ENCODE measurements around the gene TCF4.

The TCF4 gene

DNA sequence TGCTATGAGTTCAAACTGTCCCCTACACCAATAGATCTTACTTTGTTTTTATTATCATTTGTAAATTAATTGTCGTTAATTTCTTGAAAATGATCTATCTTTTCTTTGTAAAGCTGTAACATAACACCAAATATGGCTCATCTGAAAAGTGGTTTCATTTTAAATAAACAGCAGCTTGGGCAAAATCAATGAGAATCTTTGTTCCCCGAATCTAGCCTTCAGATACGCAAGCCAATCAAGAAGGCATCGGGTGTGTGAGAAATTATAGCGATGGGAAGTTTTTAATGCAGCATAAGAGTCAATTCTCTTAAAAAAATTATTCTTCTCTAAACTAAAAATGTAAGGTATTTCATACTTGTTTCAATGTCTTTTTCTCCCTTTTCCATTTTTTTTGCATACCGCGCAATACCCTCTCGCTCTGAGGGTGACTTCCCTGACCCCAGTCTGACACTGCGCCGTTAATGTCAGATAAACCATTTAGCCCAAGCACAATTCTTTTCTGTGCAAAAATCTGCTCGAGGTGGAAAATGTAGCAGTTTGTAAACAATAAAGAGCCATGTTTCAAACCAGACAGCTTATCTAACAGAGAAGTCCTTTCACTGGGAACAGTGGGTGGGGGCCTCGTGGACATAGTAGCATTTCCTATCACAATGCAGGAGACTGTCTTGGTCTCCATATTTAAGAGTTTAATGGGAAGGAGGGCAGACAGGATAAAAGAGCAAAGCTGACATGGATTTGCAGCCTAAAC lies 129.4 kb downstream of the TCF4 start:
- no peak for DNase-seq (ENCODE audit: low read depth, low spot score)
- H3K4me3 ChIP-seq (ENCODE audit: low read length): no peak overlapping the region

- no peak overlapping the region for H3K4me3 ChIP-seq (ENCODE audit: low read length)
- no peak for DNase-seq (ENCODE audit: low read depth, low spot score)
Measured at GRCh38 chr18:55457028-55457427, 131.0 kb downstream of the TCF4 start.

DNA sequence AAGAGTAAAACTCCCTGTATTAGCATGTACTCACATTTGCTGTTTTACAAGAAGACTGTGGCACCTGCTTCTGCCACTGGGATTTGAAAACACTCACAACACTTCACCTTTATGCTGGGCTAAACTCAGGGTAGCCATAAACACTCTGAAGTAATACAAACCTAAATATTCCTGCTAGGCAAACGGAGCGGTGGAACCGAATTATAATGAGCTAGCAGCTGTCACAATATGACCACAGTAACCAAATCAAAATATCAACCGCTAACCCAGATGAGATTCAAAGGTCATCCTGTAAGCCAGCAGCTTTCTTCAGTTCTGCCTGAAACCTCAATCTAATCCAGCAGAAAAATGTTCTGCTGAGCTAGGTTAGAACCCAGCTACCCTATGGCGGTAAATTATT lies 132.1 kb downstream of the TCF4 start:
- H3K4me3 ChIP-seq (ENCODE audit: low read length): no peak overlapping the region
- DNase-seq (ENCODE audit: low read depth, low spot score): no peak

- H3K4me3 ChIP-seq (ENCODE audit: low read length): no peak overlapping the region
- DNase-seq (ENCODE audit: low read depth, low spot score): no peak
Measured at GRCh38 chr18:55453186-55453585, 134.8 kb downstream of the TCF4 start.

DNA sequence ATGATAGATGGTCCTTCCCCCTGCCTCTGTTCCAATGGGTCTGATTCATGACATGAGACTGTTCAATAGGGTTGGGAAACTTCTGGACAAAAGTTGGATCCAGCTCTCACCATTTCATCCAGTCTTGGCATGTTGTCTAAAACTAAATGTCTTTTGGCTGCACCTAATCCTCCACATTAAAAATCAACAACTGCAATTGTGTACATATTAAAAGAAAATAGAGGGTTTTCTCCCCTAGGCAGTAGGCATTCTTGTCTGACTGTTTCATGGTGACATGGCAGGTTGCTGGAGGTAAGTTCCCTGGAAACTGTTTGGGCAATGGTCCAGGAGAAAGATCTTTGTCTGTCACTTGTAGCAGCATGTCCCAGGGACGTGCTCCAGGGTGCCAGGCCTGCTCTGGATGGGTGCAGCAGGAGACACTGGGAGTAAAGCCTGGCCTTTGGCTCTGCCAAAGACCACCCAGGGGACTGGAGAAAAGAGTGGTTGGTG lies 135.8 kb downstream of the TCF4 start:
- H3K4me3 ChIP-seq (ENCODE audit: low read length): no peak overlapping the region
- no peak for DNase-seq (ENCODE audit: low read depth, low spot score)

DNA sequence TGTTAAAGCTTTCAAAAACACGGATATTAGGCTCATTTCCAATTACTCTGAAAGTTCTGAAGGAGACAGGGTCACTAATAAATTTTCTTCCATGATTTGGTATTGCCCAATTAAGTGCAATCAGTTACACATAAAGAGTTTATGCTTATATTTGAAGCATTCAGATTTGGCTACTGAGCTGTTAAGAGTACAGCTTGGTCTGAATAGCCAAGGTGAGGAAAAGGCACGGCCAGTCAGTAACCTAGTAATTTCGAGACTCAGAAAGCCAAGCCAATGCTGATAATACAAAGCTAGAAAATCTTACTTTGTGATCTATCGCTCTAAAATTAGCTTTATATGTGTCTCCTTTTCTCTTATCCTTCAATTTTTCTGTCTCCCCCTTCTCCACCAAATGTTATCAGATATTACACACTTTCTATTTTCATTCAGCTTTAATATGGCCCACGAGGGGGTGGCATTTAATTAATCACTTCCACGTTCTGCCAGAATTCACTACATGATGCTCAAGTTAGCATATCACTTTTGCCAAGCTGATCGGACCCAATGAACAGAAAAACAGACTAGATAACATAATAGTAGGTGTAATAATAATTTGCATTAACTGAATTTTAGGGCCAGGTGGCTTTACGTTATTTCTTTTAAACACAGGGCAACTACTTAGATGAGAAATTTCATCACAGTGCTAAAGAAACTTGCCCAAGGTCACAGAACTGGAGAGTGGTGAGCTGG lies 138.4 kb downstream of the TCF4 start:
- no peak for DNase-seq (ENCODE audit: low read depth, low spot score)
- H3K4me3 ChIP-seq (ENCODE audit: low read length): no peak overlapping the region

DNA sequence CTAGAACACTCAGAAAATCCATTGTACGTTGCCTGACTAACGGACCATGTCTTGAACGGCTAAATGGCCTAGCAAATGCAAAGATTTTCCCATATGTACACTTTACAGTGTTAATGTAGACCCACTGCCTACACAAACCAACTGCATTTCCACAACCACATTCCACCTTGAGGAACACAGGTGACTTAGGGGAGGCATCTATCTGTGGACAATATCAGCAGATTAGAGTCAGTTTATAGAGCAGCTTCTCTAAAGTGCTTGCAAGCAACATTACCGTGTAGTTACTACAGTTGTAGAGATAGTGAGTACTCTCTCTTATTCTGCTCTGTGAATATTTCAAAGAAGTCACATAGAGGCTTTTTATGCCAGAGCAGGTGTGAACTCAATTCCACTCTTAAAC lies 139.6 kb downstream of the TCF4 start:
- DNase-seq (ENCODE audit: low read depth, low spot score): no peak
- H3K4me3 ChIP-seq (ENCODE audit: low read length): no peak overlapping the region

- DNase-seq (ENCODE audit: low read depth, low spot score): no peak
- no peak overlapping the region for H3K4me3 ChIP-seq (ENCODE audit: low read length)
Measured at GRCh38 chr18:55447672-55448018, 140.3 kb downstream of the TCF4 start.

GRCh38 chr18:55446996-55447671 lies 140.9 kb downstream of the TCF4 start:
- DNase-seq (ENCODE audit: low read depth, low spot score): no peak
- no peak overlapping the region for H3K4me3 ChIP-seq (ENCODE audit: low read length)

- DNase-seq (ENCODE audit: low read depth, low spot score): no peak
- no peak overlapping the region for H3K4me3 ChIP-seq (ENCODE audit: low read length)
Measured at GRCh38 chr18:55444536-55444935, 143.5 kb downstream of the TCF4 start.

DNA sequence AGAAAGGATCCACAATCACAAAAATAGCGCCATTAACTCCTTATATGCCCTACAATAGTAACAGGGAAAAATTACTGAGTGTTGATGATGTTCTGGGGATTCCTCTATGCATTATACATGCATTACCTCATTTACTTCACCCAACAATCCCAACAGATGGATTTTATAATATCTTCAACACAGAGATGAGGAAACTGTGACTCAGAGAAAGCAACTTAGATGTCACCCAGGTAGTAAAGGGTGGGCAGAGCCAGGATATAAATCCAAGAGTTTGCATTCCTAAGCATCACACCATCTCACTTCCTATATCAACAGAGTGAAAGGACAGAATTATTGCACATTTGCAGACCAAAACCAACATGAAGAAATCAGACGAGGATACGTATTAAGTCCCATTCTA lies 144.2 kb downstream of the TCF4 start:
- no peak for DNase-seq (ENCODE audit: low read depth, low spot score)
- no peak overlapping the region for H3K4me3 ChIP-seq (ENCODE audit: low read length)

DNA sequence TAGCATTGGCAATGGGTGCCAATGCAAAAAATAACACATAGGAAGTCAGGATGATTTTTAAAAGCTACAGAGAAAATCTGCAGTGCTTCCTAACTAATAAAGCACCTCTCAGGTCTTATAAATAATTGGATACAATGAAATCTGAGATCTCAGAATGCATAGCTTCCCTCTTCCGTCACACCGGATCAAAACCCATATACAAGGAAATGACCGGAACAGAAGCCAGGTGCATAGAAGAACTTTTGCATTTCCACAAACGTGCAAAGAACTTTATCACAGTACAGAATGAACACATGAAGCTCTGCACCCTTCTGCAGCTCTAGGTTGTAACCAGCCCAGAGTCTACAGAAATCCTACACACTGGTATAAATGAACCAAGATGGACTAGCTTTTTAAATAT lies 145.4 kb downstream of the TCF4 start:
- H3K4me3 ChIP-seq (ENCODE audit: low read length): no peak overlapping the region
- no peak for DNase-seq (ENCODE audit: low read depth, low spot score)

DNA sequence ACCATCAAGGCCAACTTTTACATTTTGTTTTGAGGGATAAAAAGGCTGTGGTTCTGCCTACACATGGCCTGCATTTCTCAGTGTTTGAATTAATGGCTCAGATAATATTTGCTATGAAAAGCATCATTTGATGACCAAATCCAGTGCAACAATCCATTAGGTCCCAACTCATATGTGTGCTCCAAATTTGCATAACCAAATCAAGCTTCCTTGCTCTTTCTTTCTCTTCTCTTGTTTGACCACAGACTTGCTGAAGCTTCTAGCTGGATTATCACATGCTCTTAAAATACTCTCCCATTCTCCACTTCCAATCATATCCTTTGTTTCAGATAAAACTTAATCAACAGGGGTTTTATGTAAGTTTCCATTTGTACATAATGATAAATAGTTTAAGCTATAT lies 147.0 kb downstream of the TCF4 start:
- no peak overlapping the region for H3K4me3 ChIP-seq (ENCODE audit: low read length)
- DNase-seq (ENCODE audit: low read depth, low spot score): no peak

DNA sequence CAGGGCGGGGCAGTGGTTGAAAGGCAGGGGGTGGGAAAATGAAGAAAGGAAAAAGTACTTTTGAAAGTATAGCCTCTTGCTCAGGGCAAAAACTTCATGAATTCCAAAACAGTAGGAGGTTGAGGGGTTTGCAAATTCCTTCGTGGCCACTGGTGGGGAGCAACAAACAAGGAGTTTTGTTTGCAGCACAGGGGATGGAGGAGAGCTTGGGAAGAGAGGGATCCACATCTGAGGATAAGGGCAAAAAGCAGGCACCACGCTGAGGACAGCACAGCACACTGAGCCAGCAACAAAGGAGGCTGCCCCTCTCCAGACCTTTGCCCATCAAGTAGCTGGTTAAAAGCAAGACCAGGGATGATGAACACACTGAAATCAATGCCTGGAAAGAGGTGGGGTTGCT lies 148.9 kb downstream of the TCF4 start:
- H3K4me3 ChIP-seq (ENCODE audit: low read length): no peak overlapping the region
- no peak for DNase-seq (ENCODE audit: low read depth, low spot score)

GRCh38 chr18:55435592-55435991 lies 152.4 kb downstream of the TCF4 start:
- no peak overlapping the region for H3K4me3 ChIP-seq (ENCODE audit: low read length)
- DNase-seq (ENCODE audit: low read depth, low spot score): no peak

GRCh38 chr18:55433648-55434047 lies 154.3 kb downstream of the TCF4 start:
- DNase-seq (ENCODE audit: low read depth, low spot score): no peak

GRCh38 chr18:55433140-55433539 lies 154.9 kb downstream of the TCF4 start:
- no peak overlapping the region for H3K4me3 ChIP-seq (ENCODE audit: low read length)
- DNase-seq (ENCODE audit: low read depth, low spot score): no peak

More at GRCh38 chr18:55433648-55434047, 154.3 kb downstream of the TCF4 start:
- no peak overlapping the region for H3K4me3 ChIP-seq (ENCODE audit: low read length)

GRCh38 chr18:55432307-55433040 lies 155.5 kb downstream of the TCF4 start:
- no peak overlapping the region for H3K4me3 ChIP-seq (ENCODE audit: low read length)
- no peak for DNase-seq (ENCODE audit: low read depth, low spot score)

DNA sequence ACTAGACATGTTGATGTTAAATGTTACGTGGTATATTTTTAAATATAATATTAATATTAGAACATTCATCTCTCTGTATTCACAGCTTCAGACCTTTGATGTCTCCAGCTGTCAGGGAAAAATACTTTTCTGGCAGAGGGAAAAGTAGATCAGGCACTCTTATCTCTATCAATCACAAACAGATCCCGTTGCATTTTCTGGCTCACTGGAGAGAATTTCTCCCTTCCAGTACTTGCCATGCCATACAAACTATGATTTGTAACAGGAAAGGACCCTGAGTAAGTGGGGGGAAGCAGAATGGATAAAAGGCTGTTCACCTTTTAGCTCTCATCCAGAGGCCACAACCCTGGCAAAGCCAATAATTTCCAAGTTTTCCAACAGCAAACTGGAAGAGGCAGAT lies 158.0 kb downstream of the TCF4 start:
- DNase-seq (ENCODE audit: low read depth, low spot score): no peak
- no peak overlapping the region for H3K4me3 ChIP-seq (ENCODE audit: low read length)

DNA sequence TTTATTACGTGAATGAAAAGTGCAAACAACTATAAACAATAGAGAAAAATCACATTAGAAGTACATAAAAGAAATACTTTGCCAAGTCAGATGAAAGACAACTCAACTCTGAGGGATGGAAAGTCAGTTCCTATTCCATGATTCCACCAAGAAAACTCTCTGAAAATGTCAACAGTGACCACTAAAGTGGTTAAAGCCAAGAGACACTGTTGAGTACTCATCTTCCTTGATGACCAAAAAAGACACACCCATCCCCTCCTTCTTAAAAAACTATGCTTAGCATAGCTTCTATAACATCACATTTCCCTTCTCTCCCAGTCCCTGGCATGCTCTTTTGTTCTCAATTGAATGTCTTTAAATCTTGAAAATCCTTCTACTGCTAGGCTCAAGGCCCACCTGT lies 160.0 kb downstream of the TCF4 start:
- no peak for DNase-seq (ENCODE audit: low read depth, low spot score)
- no peak overlapping the region for H3K4me3 ChIP-seq (ENCODE audit: low read length)
